ENCODE measurements around the gene P2RY13. TPM values are rescaled to one million over a fixed set of nuclear protein-coding genes. Genes with fewer than 3 reads are reported as not detected.

P2RY13 gene
- total RNA-seq, 2 experiments from 2014 or later = not detected

DNA sequence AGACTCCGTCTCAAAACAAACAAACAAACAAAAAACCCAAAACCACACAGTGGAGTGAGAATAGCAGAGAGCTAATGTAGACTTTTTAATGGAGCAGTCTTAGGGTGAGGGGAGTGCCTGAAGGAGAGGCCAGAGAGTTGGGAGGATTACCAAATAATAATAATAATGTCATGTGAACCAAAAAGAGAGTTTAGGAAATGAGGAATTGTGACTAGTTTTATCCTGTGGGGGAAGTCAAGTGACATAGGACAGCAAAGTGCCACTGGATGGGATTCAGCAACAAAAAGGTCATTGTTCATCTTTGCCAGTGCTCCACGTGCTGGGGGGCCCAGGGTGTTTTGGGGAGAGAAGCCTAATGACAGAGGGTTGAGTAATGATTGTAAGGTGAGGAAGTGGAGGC, 25.6 kb downstream of the P2RY13 start:
- no peaks in the 10 kb centered on the region for H3K36me3 Mint-ChIP-seq (ENCODE audit: low read depth)
- no peak overlapping the region for H3K4me3 Mint-ChIP-seq
- no peak for ATAC-seq
- POLR2A ChIA-PET = no interaction called here
- H3K27ac Mint-ChIP-seq = peak overlapping the region; percentile 35
- intact Hi-C loops (cut with micrococcal nuclease) = no loop called here
- peaks cover 62% of the 10 kb centered on the region for H3K4me1 Mint-ChIP-seq (ENCODE audit: low read depth)
- TF ChIP-seq, protein P1, sequence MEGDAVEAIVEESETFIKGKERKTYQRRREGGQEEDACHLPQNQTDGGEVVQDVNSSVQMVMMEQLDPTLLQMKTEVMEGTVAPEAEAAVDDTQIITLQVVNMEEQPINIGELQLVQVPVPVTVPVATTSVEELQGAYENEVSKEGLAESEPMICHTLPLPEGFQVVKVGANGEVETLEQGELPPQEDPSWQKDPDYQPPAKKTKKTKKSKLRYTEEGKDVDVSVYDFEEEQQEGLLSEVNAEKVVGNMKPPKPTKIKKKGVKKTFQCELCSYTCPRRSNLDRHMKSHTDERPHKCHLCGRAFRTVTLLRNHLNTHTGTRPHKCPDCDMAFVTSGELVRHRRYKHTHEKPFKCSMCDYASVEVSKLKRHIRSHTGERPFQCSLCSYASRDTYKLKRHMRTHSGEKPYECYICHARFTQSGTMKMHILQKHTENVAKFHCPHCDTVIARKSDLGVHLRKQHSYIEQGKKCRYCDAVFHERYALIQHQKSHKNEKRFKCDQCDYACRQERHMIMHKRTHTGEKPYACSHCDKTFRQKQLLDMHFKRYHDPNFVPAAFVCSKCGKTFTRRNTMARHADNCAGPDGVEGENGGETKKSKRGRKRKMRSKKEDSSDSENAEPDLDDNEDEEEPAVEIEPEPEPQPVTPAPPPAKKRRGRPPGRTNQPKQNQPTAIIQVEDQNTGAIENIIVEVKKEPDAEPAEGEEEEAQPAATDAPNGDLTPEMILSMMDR (IDR thresholded peaks at IDR 0.05) = no peak
- no peaks in the 10 kb centered on the region for H3K9me3 Mint-ChIP-seq
- CTCF ChIA-PET = interaction anchor here (4.9 kb wide), 1 partner anchor 23 kb away, joined by 45 read pairs; no protein-coding TSS in a partner anchor
- no peak for DNase-seq
- peaks cover 8% of the 10 kb centered on the region for H3K27me3 Mint-ChIP-seq

DNA sequence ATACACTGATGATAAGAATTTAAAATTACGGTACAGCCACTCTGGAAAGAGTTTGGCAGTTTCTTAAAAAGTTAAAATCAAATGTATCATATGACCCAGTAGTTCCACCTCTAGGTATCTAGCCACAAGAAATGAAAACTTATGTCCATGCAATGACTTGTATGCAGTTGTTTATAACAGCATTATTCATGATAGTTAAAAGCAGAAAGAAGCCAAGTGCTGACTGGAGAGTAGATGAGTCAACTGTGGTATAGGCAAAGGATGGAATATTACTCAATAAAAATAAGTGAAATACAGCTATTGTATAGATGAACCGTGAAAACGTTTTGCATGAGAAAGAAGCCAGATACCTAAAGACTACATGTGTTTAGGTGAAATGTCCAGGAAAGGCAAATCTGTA, 27.6 kb downstream of the P2RY13 start:
- POLR2A ChIA-PET = interaction anchor here (0.7 kb wide), 1 partner anchor 181 kb away, joined by 3 read pairs; no protein-coding TSS in a partner anchor
- no peak overlapping the region for H3K27ac Mint-ChIP-seq
- CTCF ChIA-PET = no interaction called here
- H3K27me3 Mint-ChIP-seq = peaks cover 10% of the 10 kb centered on the region
- DNase-seq = no peak
- no peaks in the 10 kb centered on the region for H3K9me3 Mint-ChIP-seq
- H3K4me1 Mint-ChIP-seq (ENCODE audit: low read depth) = peaks cover 45% of the 10 kb centered on the region
- H3K36me3 Mint-ChIP-seq (ENCODE audit: low read depth) = no peaks in the 10 kb centered on the region
- no peak overlapping the region for H3K4me3 Mint-ChIP-seq
- peak; percentile 16 for ATAC-seq
- TF ChIP-seq, protein P1 (IDR thresholded peaks at IDR 0.05) = no peak
- intact Hi-C loops (cut with micrococcal nuclease) = no loop called here

DNA sequence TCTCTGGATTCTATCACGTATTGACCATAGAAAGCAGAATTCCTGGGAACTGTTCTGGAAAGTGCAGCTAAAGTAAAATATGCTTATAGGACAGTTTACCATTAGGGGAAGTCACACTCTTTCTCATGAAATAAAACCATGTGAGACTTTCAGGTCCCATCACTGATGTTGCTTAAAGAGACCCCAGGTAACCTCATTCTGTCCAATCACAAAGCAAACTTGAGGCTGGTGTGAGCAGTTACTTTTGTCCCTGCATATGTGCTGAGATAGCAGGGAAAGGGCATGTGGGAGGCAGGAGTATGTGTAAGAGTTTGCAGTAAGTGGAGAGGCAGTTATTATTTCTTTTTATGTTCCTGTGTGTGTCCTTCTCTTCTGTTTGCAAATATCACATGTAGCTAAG, 28.8 kb downstream of the P2RY13 start:
- H3K4me3 Mint-ChIP-seq = no peak overlapping the region
- ATAC-seq (no peak), DNase-seq (no peak)
- TF ChIP-seq, protein P1 (IDR thresholded peaks at IDR 0.05) = no peak
- H3K4me1 Mint-ChIP-seq (ENCODE audit: low read depth) = peaks cover 33% of the 10 kb centered on the region
- peaks cover 10% of the 10 kb centered on the region for H3K27me3 Mint-ChIP-seq
- intact Hi-C loops (cut with micrococcal nuclease) = no loop called here
- POLR2A ChIA-PET = interaction anchor here (0.6 kb wide), 1 partner anchor 96 kb away, joined by 4 read pairs; no protein-coding TSS in a partner anchor
- H3K27ac Mint-ChIP-seq = no peak overlapping the region
- no peaks in the 10 kb centered on the region for H3K9me3 Mint-ChIP-seq
- CTCF ChIA-PET = interaction anchor here (0.6 to 1.2 kb wide), 2 partner anchors 13 to 155 kb away, joined by 3 read pairs; no protein-coding TSS in a partner anchor
- no peaks in the 10 kb centered on the region for H3K36me3 Mint-ChIP-seq (ENCODE audit: low read depth)

DNA sequence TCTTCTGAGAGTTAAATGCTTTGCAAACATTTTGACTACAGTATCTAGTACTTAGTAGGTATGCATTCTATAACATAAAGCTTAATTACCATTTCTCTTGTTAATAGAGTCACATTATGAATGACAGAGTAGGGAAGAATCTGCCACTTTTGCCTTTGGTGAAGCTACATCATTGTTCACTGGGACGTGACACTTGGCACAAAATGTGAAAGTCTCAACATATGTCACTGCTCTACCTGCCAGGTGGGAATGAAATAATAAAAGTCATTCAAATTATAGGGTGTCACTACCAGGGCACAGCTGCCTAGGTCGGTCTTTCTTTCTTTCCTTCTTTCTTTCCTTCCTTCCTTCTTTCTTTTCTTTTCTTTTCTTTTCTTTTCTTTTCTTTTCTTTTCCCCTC, 30.3 kb downstream of the P2RY13 start:
- H3K27me3 Mint-ChIP-seq = peaks cover 14% of the 10 kb centered on the region
- no peaks in the 10 kb centered on the region for H3K36me3 Mint-ChIP-seq (ENCODE audit: low read depth)
- ChIA-PET POLR2A (no interaction called here), CTCF (interaction anchor here (1.1 to 1.8 kb wide), 5 partner anchors 15 to 152 kb away, joined by 3 to 11 read pairs (median 4); no protein-coding TSS in a partner anchor)
- no peak overlapping the region for H3K4me3 Mint-ChIP-seq
- intact Hi-C loops (cut with micrococcal nuclease) = loop anchor here (10.0 kb wide), 1 partner anchor 536 kb away; no protein-coding TSS in a partner anchor
- DNase-seq (no peak), ATAC-seq (no peak)
- TF ChIP-seq, protein P1 (IDR thresholded peaks at IDR 0.05) = no peak
- no peaks in the 10 kb centered on the region for H3K9me3 Mint-ChIP-seq
- no peak overlapping the region for H3K27ac Mint-ChIP-seq
- H3K4me1 Mint-ChIP-seq (ENCODE audit: low read depth) = peaks cover 21% of the 10 kb centered on the region

DNA sequence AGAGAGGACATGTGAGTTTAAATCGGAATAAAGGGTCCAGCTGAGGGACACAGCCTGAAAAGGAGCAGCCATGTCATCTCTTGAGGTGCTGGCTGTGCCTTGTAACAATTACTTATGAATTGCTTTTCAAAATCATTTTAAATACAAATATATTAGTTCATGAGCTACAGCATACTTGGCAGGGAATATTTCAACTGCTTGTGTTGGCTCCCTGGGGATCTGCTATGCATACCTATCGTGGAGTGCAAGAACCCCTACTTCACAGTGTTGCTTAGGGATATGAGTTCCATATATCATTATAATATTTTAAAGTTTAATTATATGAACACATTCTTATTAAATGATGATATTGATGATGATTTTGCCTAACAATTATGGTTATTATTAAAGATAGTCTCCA, 31.9 kb downstream of the P2RY13 start:
- peaks cover 13% of the 10 kb centered on the region for H3K27me3 Mint-ChIP-seq
- CTCF ChIA-PET = interaction anchor here (1.4 kb wide), 1 partner anchor 69 kb away, joined by 3 read pairs; no protein-coding TSS in a partner anchor
- H3K9me3 Mint-ChIP-seq = no peaks in the 10 kb centered on the region
- H3K4me1 Mint-ChIP-seq (ENCODE audit: low read depth) = peaks cover 9% of the 10 kb centered on the region
- DNase-seq (no peak), ATAC-seq (no peak)
- intact Hi-C loops (cut with micrococcal nuclease) = loop anchor here (10.0 kb wide), 1 partner anchor 537 kb away; no protein-coding TSS in a partner anchor
- TF ChIP-seq, protein P1 (IDR thresholded peaks at IDR 0.05) = no peak
- H3K27ac Mint-ChIP-seq = no peak overlapping the region
- no peak overlapping the region for H3K4me3 Mint-ChIP-seq
- no peaks in the 10 kb centered on the region for H3K36me3 Mint-ChIP-seq (ENCODE audit: low read depth)
- POLR2A ChIA-PET = no interaction called here
